Mesendoderm (in vitro differentiated cells): ENCODE measurements around the gene ETF1.

Experiments
- DNase-seq: peaks from one replicate; pipeline ENCODE4 v3.0.0; 2013
- H2AK5ac ChIP-seq: 2 replicates; pipeline ENCODE4 v1.6.1; 2013; ENCODE audit warnings: low read length, inconsistent platforms
- H2BK120ac ChIP-seq: 2 replicates; pipeline ENCODE4 v1.6.1; 2013; ENCODE audit warnings: low read depth, mild to moderate bottlenecking, low read length, moderate library complexity, mixed read lengths
- H2BK15ac ChIP-seq: replicated peaks from 2 replicates; pipeline ENCODE4 v1.6.1; 2013; ENCODE audit warnings: low read depth, mild to moderate bottlenecking, moderate library complexity
- H2BK5ac ChIP-seq: 2 replicates; pipeline ENCODE4 v1.6.1; 2013; ENCODE audit warnings: low read length, inconsistent platforms
- H3K18ac ChIP-seq: 2 replicates; pipeline ENCODE4 v1.6.1; 2013; ENCODE audit warnings: mild to moderate bottlenecking, low read length, mixed read lengths
- H3K23ac ChIP-seq: one replicate; pipeline ENCODE4 v1.6.1; 2013; ENCODE audit warnings: low read length
- H3K27ac ChIP-seq: 2 replicates; pipeline ENCODE4 v1.5.1; 2013; ENCODE audit warnings: low read depth, mild to moderate bottlenecking, inconsistent platforms, low read length, moderate library complexity
- H3K27me3 ChIP-seq: 2 replicates; pipeline ENCODE4 v1.6.1; 2013; ENCODE audit warnings: low read length, control low read depth, mild to moderate bottlenecking, inconsistent platforms; ENCODE audit not compliant: insufficient read depth, poor library complexity
- H3K36me3 ChIP-seq: 2 replicates; pipeline ENCODE4 v1.6.1; 2013; ENCODE audit warnings: low read length, inconsistent platforms; ENCODE audit not compliant: control insufficient read depth, insufficient read depth
- H3K4ac ChIP-seq: one replicate; pipeline ENCODE4 v1.6.1; 2013; ENCODE audit warnings: low read depth, mild to moderate bottlenecking, low read length, moderate library complexity
- H3K4me1 ChIP-seq: 2 replicates; pipeline ENCODE4 v1.6.1; 2013; ENCODE audit warnings: low read depth, low read length, inconsistent platforms; ENCODE audit not compliant: control insufficient read depth
- H3K4me2 ChIP-seq: 2 replicates; pipeline ENCODE4 v1.6.1; 2013; ENCODE audit warnings: low read length
- H3K4me3 ChIP-seq: 2 replicates; pipeline ENCODE4 v1.5.1; 2013; ENCODE audit warnings: mild to moderate bottlenecking, low read length
- H3K56ac ChIP-seq: one replicate; pipeline ENCODE4 v1.6.1; 2013; ENCODE audit warnings: low read length
- H3K79me1 ChIP-seq: 2 replicates; pipeline ENCODE4 v1.6.1; 2013; ENCODE audit warnings: low read length, inconsistent platforms
- H3K79me2 ChIP-seq: 2 replicates; pipeline ENCODE4 v1.6.1; 2013; ENCODE audit warnings: mild to moderate bottlenecking, low read length; ENCODE audit not compliant: control insufficient read depth, insufficient read depth
- H3K9ac ChIP-seq: 2 replicates; pipeline ENCODE4 v1.6.1; 2013; ENCODE audit warnings: low read length, inconsistent platforms
- H4K5ac ChIP-seq: one replicate; pipeline ENCODE4 v1.6.1; 2013; ENCODE audit warnings: low read length
- H4K8ac ChIP-seq: one replicate; pipeline ENCODE4 v1.6.1; 2013; ENCODE audit warnings: low read depth, mild to moderate bottlenecking, control low read depth, low read length, moderate library complexity
- WGBS: extraction: QIAGEN DNeasy Blood & Tissue Kit; methylation state at CpG from one replicate; pipeline ENCODE4 v1.1.7; 2013; ENCODE audit warnings: low lambda C conversion rate, missing lambda C conversion rate; ENCODE audit not compliant: insufficient coverage; ENCODE audit errors: extremely low coverage; 5-methylcytosine and 5-hydroxymethylcytosine counted together

The ETF1 gene

GRCh38 chr5:138523406-138523805, 19.6 kb downstream of the ETF1 start:
- no peak overlapping the region for H3K56ac ChIP-seq
- no peak overlapping the region for H3K9ac ChIP-seq
- no peaks in the 10 kb centered on the region for H3K27me3 ChIP-seq
- no peak for DNase-seq
- no peak overlapping the region for H3K23ac ChIP-seq
- no peaks in the 10 kb centered on the region for H3K4me1 ChIP-seq
- H3K36me3 ChIP-seq, result no peaks in the 10 kb centered on the region
- WGBS, result no CpG with 5 or more reads among the region's 5 CpGs
- H4K5ac ChIP-seq, result no peak overlapping the region
- H2AK5ac ChIP-seq, result no peak overlapping the region
- H3K27ac ChIP-seq, result no peak overlapping the region
- no peak overlapping the region for H3K4me3 ChIP-seq
- H2BK5ac ChIP-seq, result no peak overlapping the region
- H3K79me1 ChIP-seq, result peaks cover 11% of the 10 kb centered on the region
- H3K4ac ChIP-seq, result no peak overlapping the region
- no peak overlapping the region for H4K8ac ChIP-seq
- no peak overlapping the region for H2BK15ac ChIP-seq
- no peak overlapping the region for H3K4me2 ChIP-seq
- no peak overlapping the region for H3K18ac ChIP-seq
- H3K79me2 ChIP-seq, result peaks cover 60% of the 10 kb centered on the region
- no peak overlapping the region for H2BK120ac ChIP-seq

- no peak overlapping the region for H3K18ac ChIP-seq
- no peaks in the 10 kb centered on the region for H3K27me3 ChIP-seq
- no CpG with 5 or more reads among the region's 1 CpG for WGBS
Observed at GRCh38 chr5:138520971-138521370, 22.1 kb downstream of the ETF1 start.

GRCh38 chr5:138517437-138517836, 25.6 kb downstream of the ETF1 start:
- Histone ChIP-seq H3K27me3 (no peaks in the 10 kb centered on the region), H3K79me2 (peaks cover 23% of the 10 kb centered on the region), H3K23ac (no peak overlapping the region), H2AK5ac (no peak overlapping the region), H2BK15ac (no peak overlapping the region), H3K4me1 (no peaks in the 10 kb centered on the region), H4K8ac (no peak overlapping the region), H3K79me1 (peaks cover 6% of the 10 kb centered on the region), H3K4me3 (no peak overlapping the region), H3K4me2 (no peak overlapping the region), H3K27ac (no peak overlapping the region), H3K36me3 (peaks cover 3% of the 10 kb centered on the region), H2BK120ac (no peak overlapping the region), H3K9ac (no peak overlapping the region), H2BK5ac (no peak overlapping the region), H4K5ac (no peak overlapping the region), H3K4ac (no peak overlapping the region), H3K56ac (no peak overlapping the region), H3K18ac (no peak overlapping the region)
- WGBS, result no CpG with 5 or more reads among the region's 4 CpGs
- DNase-seq, result no peak

More at GRCh38 chr5:138520971-138521370, 22.1 kb downstream of the ETF1 start:
- peaks cover 4% of the 10 kb centered on the region for H3K79me1 ChIP-seq
- H2BK120ac ChIP-seq, result no peak overlapping the region
- no peak overlapping the region for H2AK5ac ChIP-seq
- no peak overlapping the region for H3K4me2 ChIP-seq
- peaks cover 42% of the 10 kb centered on the region for H3K79me2 ChIP-seq
- H3K27ac ChIP-seq, result no peak overlapping the region
- peaks cover 1% of the 10 kb centered on the region for H3K36me3 ChIP-seq
- H2BK15ac ChIP-seq, result no peak overlapping the region
- DNase-seq, result no peak
- H3K4me3 ChIP-seq, result no peak overlapping the region
- no peaks in the 10 kb centered on the region for H3K4me1 ChIP-seq
- H3K9ac ChIP-seq, result no peak overlapping the region
- H3K56ac ChIP-seq, result no peak overlapping the region
- H3K23ac ChIP-seq, result no peak overlapping the region
- no peak overlapping the region for H4K8ac ChIP-seq
- H4K5ac ChIP-seq, result no peak overlapping the region
- H3K4ac ChIP-seq, result no peak overlapping the region
- H2BK5ac ChIP-seq, result no peak overlapping the region

GRCh38 chr5:138515556-138516245, 27.3 kb downstream of the ETF1 start:
- Histone ChIP-seq H2AK5ac (no peak overlapping the region), H4K8ac (no peak overlapping the region), H2BK5ac (no peak overlapping the region), H3K4me3 (no peak overlapping the region), H3K4me2 (no peak overlapping the region), H3K23ac (no peak overlapping the region), H3K18ac (no peak overlapping the region), H3K4ac (no peak overlapping the region), H3K79me2 (peaks cover 12% of the 10 kb centered on the region), H2BK15ac (no peak overlapping the region), H3K4me1 (no peaks in the 10 kb centered on the region), H3K56ac (no peak overlapping the region), H3K9ac (no peak overlapping the region), H3K36me3 (peaks cover 5% of the 10 kb centered on the region), H3K79me1 (peaks cover 4% of the 10 kb centered on the region), H4K5ac (no peak overlapping the region), H3K27me3 (no peaks in the 10 kb centered on the region), H3K27ac (no peak overlapping the region), H2BK120ac (no peak overlapping the region)
- no peak for DNase-seq
- WGBS, result no CpG with 5 or more reads among the region's 3 CpGs

- Histone ChIP-seq H3K4me2 (no peak overlapping the region), H3K4me1 (no peaks in the 10 kb centered on the region), H3K36me3 (peaks cover 7% of the 10 kb centered on the region), H2BK120ac (no peak overlapping the region), H3K4me3 (no peak overlapping the region), H4K5ac (no peak overlapping the region), H3K4ac (no peak overlapping the region), H3K79me1 (peaks cover 2% of the 10 kb centered on the region), H2AK5ac (no peak overlapping the region), H3K27me3 (no peaks in the 10 kb centered on the region), H3K56ac (no peak overlapping the region), H3K18ac (no peak overlapping the region), H3K23ac (no peak overlapping the region), H2BK15ac (no peak overlapping the region), H3K27ac (no peak overlapping the region), H3K79me2 (peaks cover 4% of the 10 kb centered on the region), H3K9ac (no peak overlapping the region), H4K8ac (no peak overlapping the region), H2BK5ac (no peak overlapping the region)
- DNase-seq, result no peak
- no CpG with 5 or more reads among the region's 1 CpG for WGBS
Observed at GRCh38 chr5:138514021-138514420, 29.0 kb downstream of the ETF1 start.

GRCh38 chr5:138508958-138509357, 34.1 kb downstream of the ETF1 start:
- Histone ChIP-seq H3K56ac (no peak overlapping the region), H3K4me1 (no peaks in the 10 kb centered on the region), H3K79me1 (no peaks in the 10 kb centered on the region), H3K27ac (no peak overlapping the region), H3K23ac (no peak overlapping the region), H3K18ac (no peak overlapping the region), H3K27me3 (no peaks in the 10 kb centered on the region), H2BK5ac (no peak overlapping the region), H3K36me3 (peaks cover 8% of the 10 kb centered on the region), H3K9ac (no peak overlapping the region), H2BK120ac (no peak overlapping the region), H4K8ac (no peak overlapping the region), H4K5ac (no peak overlapping the region), H2AK5ac (no peak overlapping the region), H3K4me3 (no peak overlapping the region), H3K4ac (no peak overlapping the region), H3K79me2 (no peaks in the 10 kb centered on the region), H3K4me2 (no peak overlapping the region), H2BK15ac (no peak overlapping the region)
- WGBS, result no CpG with 5 or more reads among the region's 3 CpGs
- DNase-seq, result peak; percentile 60
